ENCODE data around the gene LRBA. TPM values are rescaled to one million over a fixed set of nuclear protein-coding genes. Genes with fewer than 3 reads are reported as not detected.
A peak's percentile ranks its signal among the peaks of the same experiment; 100 is the strongest.

Gene LRBA
- total and polyA plus RNA-seq, 2 of the 4 experiments (the other 2 are of a cell fraction): 10.2 to 51.6 TPM

DNA sequence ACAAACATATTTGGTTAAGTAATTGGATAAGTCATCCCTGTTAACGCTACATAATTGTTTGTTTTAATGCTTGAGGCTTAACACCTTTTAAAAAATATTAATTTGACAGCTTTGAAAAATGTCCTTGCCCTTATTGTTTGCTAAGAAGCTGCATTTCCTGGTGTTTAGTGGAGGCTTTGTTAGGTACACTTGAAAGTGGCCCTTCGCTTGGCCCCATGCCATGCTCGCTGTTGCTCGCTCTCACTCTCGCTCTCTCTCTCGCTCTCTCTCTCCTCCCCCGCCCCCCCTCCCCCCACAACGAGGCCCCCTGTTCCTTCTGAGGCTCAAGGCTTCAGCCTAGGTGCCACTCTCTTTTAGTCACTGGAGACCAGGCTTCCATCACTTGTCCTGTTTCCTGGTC, 797.3 kb downstream of the LRBA start:
- no peak overlapping the region for H3K27ac ChIP-seq (ENCODE audit: insufficient read depth, low read length)

More for the DNA sequence above, 797.3 kb downstream of the LRBA start:
- Histone ChIP-seq H3K56ac (ENCODE audit: extremely low read depth, insufficient read depth, low read length) (no peak overlapping the region), H4K8ac (ENCODE audit: low read depth in 2 of 2, low read length in 2 of 2) (peak overlapping the region; percentile 68 to 87; a peak in 3 of 4 replicates), H4K91ac (ENCODE audit: insufficient read depth, low read depth, low read length) (peak overlapping the region; percentile 83), H3K9me3 (ENCODE audit: control insufficient read depth, insufficient read depth, low read length) (no peaks in the 10 kb centered on the region), H3K4ac (ENCODE audit: low read depth, low read length) (peak overlapping the region; percentile 63), H3K36me3 (ENCODE audit: control insufficient read depth, insufficient read depth, low read length) (peaks cover 2% of the 10 kb centered on the region; the same call in 1 of the 2 replicates), H3K4me1 (ENCODE audit: control insufficient read depth, insufficient read depth, low read length) (peaks cover 11% of the 10 kb centered on the region), H3K18ac (ENCODE audit: low read depth, low read length) (peak overlapping the region; percentile 13; the same call in 1 of the 2 replicates), H2AK5ac (ENCODE audit: low read depth, low read length) (peak overlapping the region; percentile 74; the same call in 1 of the 2 replicates), H2BK20ac (ENCODE audit: low read depth, low read length) (peak overlapping the region; percentile 65; the same call in 1 of the 2 replicates), H2BK120ac (ENCODE audit: low read depth, low read length) (peak overlapping the region; percentile 69), H2BK5ac (ENCODE audit: low read depth, low read length, poor library complexity, severe bottlenecking) (peak overlapping the region; percentile 90), H2AFZ (replicated peaks; ENCODE audit: low read length, poor library complexity) (no peak overlapping the region), H4K20me1 (ENCODE audit: insufficient read depth, low read length) (no peaks in the 10 kb centered on the region), H3K14ac (replicated peaks; ENCODE audit: low read depth, low read length) (no peak overlapping the region), H3K27me3 (ENCODE audit: control insufficient read depth, insufficient read depth, low read length) (no peaks in the 10 kb centered on the region), H2AK9ac (replicated peaks; ENCODE audit: low read depth, low read length, poor library complexity) (no peak overlapping the region), H3K79me1 (ENCODE audit: low read depth in 1 of 2, low read length in 2 of 2) (peaks cover 25 to 35% of the 10 kb centered on the region in 2 experiments), H3K4me2 (ENCODE audit: low read depth, low read length) (no peak overlapping the region), H4K5ac (ENCODE audit: low read depth, low read length) (peak overlapping the region; percentile 54), H3K4me3 (ENCODE audit: insufficient read depth, low read depth, low read length) (no peak overlapping the region), H2BK15ac (ENCODE audit: low read depth, low read length) (peak overlapping the region; percentile 92; the same call in 1 of the 3 replicates), H3K9ac (ENCODE audit: low read depth, low read length) (no peak overlapping the region), H3K23ac (ENCODE audit: low read depth, low read length) (no peak overlapping the region), H3K9me1 (ENCODE audit: insufficient read depth, low read length) (peaks cover 12% of the 10 kb centered on the region)
- TF ChIP-seq BHLHE40 (IDR thresholded peaks at IDR 0.05; ENCODE audit: low read depth, low read length) (no peak), NFE2L2 (IDR thresholded peaks at IDR 0.05; ENCODE audit: low read depth, low read length) (no peak), RCOR1 (IDR thresholded peaks at IDR 0.05; ENCODE audit: insufficient replicate concordance, low read length) (no peak), MAZ (IDR thresholded peaks at IDR 0.05; ENCODE audit: borderline replicate concordance, low read depth, low read length) (no peak), CEBPB (IDR thresholded peaks at IDR 0.05; ENCODE audit: low read depth, low read length) (no peak)
- TF ChIP-seq, protein P1, sequence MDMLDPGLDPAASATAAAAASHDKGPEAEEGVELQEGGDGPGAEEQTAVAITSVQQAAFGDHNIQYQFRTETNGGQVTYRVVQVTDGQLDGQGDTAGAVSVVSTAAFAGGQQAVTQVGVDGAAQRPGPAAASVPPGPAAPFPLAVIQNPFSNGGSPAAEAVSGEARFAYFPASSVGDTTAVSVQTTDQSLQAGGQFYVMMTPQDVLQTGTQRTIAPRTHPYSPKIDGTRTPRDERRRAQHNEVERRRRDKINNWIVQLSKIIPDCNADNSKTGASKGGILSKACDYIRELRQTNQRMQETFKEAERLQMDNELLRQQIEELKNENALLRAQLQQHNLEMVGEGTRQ (IDR thresholded peaks at IDR 0.05; ENCODE audit: low read depth, low read length): no peak
- TF ChIP-seq, protein P2, sequence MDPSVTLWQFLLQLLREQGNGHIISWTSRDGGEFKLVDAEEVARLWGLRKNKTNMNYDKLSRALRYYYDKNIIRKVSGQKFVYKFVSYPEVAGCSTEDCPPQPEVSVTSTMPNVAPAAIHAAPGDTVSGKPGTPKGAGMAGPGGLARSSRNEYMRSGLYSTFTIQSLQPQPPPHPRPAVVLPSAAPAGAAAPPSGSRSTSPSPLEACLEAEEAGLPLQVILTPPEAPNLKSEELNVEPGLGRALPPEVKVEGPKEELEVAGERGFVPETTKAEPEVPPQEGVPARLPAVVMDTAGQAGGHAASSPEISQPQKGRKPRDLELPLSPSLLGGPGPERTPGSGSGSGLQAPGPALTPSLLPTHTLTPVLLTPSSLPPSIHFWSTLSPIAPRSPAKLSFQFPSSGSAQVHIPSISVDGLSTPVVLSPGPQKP (IDR thresholded peaks at IDR 0.05; ENCODE audit: borderline replicate concordance, low read depth, low read length): no peak
- TF ChIP-seq, protein P3, sequence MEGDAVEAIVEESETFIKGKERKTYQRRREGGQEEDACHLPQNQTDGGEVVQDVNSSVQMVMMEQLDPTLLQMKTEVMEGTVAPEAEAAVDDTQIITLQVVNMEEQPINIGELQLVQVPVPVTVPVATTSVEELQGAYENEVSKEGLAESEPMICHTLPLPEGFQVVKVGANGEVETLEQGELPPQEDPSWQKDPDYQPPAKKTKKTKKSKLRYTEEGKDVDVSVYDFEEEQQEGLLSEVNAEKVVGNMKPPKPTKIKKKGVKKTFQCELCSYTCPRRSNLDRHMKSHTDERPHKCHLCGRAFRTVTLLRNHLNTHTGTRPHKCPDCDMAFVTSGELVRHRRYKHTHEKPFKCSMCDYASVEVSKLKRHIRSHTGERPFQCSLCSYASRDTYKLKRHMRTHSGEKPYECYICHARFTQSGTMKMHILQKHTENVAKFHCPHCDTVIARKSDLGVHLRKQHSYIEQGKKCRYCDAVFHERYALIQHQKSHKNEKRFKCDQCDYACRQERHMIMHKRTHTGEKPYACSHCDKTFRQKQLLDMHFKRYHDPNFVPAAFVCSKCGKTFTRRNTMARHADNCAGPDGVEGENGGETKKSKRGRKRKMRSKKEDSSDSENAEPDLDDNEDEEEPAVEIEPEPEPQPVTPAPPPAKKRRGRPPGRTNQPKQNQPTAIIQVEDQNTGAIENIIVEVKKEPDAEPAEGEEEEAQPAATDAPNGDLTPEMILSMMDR (conservative IDR thresholded peaks at IDR 0.05; ENCODE audit: low read depth, low read length): no peak
- intact Hi-C loops (cut with micrococcal nuclease) (loop anchor here (2.0 kb wide), 1 partner anchor 219 kb away; no protein-coding TSS in a partner anchor), dilution Hi-C loops (cut with HindIII; ENCODE audit: low sequenced_read_pairs, unreplicated experiment) (no loop called here), in situ Hi-C loops (cut with MboI; ENCODE audit: low sequenced_read_pairs) (loop anchor here (10.0 kb wide), 1 partner anchor 203 kb away; no protein-coding TSS in a partner anchor)
- DNase-seq (no peak), ATAC-seq (ENCODE audit: low read depth) (no peak)
- BruUV-seq (replicated peaks): no TSS peak
- ChIA-PET CTCF (interaction anchor here (0.8 to 1.8 kb wide), 7 partner anchors 26 to 239 kb away, joined by 3 to 16 read pairs (median 3); no protein-coding TSS in a partner anchor), POLR2A (ENCODE audit: unreplicated experiment) (no interaction called here)
- no CpG with 5 or more reads among the region's 8 CpGs for WGBS, 2 experiments (ENCODE audit: extremely low coverage in 2 of 2, insufficient read length in 1 of 2)
